Measurements from ENCODE around the gene RGN.

RGN gene

DNA sequence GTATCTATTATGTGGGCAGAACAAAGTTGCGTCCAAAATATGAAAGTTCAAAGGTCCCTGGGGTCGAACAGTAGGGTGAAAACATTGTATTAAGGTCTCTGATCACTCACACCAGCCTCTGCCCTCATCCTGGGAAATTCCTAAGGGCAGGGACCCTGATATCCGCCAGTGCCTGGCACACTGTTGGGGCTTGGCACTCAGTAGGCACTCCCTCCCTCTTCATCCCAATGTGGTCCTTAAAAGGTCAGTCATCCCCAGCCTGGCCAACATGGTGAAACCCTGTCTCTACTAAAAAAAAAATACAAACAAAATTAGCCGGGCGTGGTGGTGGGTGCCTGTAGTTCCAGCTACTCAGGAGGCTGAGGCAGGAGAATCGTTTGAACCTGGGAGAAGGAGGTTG is 59.9 kb downstream of the RGN start:
- no peak overlapping the region for H3K4me2 ChIP-seq (ENCODE audit: low read length)
- TF ChIP-seq, protein P1, sequence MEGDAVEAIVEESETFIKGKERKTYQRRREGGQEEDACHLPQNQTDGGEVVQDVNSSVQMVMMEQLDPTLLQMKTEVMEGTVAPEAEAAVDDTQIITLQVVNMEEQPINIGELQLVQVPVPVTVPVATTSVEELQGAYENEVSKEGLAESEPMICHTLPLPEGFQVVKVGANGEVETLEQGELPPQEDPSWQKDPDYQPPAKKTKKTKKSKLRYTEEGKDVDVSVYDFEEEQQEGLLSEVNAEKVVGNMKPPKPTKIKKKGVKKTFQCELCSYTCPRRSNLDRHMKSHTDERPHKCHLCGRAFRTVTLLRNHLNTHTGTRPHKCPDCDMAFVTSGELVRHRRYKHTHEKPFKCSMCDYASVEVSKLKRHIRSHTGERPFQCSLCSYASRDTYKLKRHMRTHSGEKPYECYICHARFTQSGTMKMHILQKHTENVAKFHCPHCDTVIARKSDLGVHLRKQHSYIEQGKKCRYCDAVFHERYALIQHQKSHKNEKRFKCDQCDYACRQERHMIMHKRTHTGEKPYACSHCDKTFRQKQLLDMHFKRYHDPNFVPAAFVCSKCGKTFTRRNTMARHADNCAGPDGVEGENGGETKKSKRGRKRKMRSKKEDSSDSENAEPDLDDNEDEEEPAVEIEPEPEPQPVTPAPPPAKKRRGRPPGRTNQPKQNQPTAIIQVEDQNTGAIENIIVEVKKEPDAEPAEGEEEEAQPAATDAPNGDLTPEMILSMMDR (IDR thresholded peaks at IDR 0.05; ENCODE audit: low read depth, low read length, poor library complexity, severe bottlenecking) = no peak
- TF ChIP-seq EZH2phosphoT487 (IDR thresholded peaks at IDR 0.05; ENCODE audit: borderline replicate concordance, low read length) = no peak
- no peaks in the 10 kb centered on the region for H3K9me3 ChIP-seq (ENCODE audit: control insufficient read depth, insufficient read depth, low read length)
- no peaks in the 10 kb centered on the region for H4K20me1 ChIP-seq (ENCODE audit: control insufficient read depth, insufficient read depth, low read depth, low read length)
- H3K4me1 ChIP-seq (ENCODE audit: control insufficient read depth, low read length) = peaks cover under 1% of the 10 kb centered on the region
- peaks cover 24% of the 10 kb centered on the region for H3K36me3 ChIP-seq (ENCODE audit: control insufficient read depth, low read length)
- H3K4me3 ChIP-seq (ENCODE audit: low read length) = no peak overlapping the region
- no peaks in the 10 kb centered on the region for H3K9me2 ChIP-seq (replicated peaks; ENCODE audit: control insufficient read depth, low read length)
- no peaks in the 10 kb centered on the region for H3F3A ChIP-seq (ENCODE audit: control insufficient read depth, insufficient read depth)
- H3K79me2 ChIP-seq (ENCODE audit: control insufficient read depth, low read length) = peaks cover 14% of the 10 kb centered on the region
- H3K27ac ChIP-seq (ENCODE audit: low read depth, low read length) = no peak overlapping the region
- no peaks in the 10 kb centered on the region for H3K27me3 ChIP-seq (ENCODE audit: control insufficient read depth, low read length)

All from DOHH2 (cell line).